H9 (cell line): ENCODE data around the gene PIMREG. TPM values are rescaled to one million over a fixed set of nuclear protein-coding genes. Genes with fewer than 3 reads are reported as not detected.

Experiments used
- DNase-seq: peaks from one replicate; pipeline ENCODE4 v3.0.0-alpha.2; 2017
- H2AFZ ChIP-seq: one replicate; pipeline ENCODE4 v1.6.1; 2013; ENCODE audit warnings: mild to moderate bottlenecking, low read length, control low read depth, moderate library complexity
- H2AK5ac ChIP-seq: 2 replicates; pipeline ENCODE4 v1.6.1; 2013; ENCODE audit warnings: low read length, control low read depth, mixed read lengths; ENCODE audit not compliant: insufficient read length
- H2BK120ac ChIP-seq: one replicate; pipeline ENCODE4 v1.6.1; 2013; ENCODE audit warnings: low read depth, mild to moderate bottlenecking, low read length, control low read depth, inconsistent platforms; ENCODE audit not compliant: poor library complexity, severe bottlenecking
- H2BK12ac ChIP-seq: 2 replicates; pipeline ENCODE4 v1.6.1; 2013; ENCODE audit warnings: low read length, control low read depth, mixed read lengths, low read depth; ENCODE audit not compliant: insufficient read length
- H2BK15ac ChIP-seq: 2 replicates; pipeline ENCODE4 v1.6.1; 2013; ENCODE audit warnings: low read depth, low read length, control low read depth
- H2BK20ac ChIP-seq: one replicate; pipeline ENCODE4 v1.6.1; 2013; ENCODE audit warnings: low read depth, mild to moderate bottlenecking, low read length, control low read depth, inconsistent platforms; ENCODE audit not compliant: poor library complexity, severe bottlenecking
- H2BK5ac ChIP-seq: 2 replicates; pipeline ENCODE4 v1.6.1; 2013; ENCODE audit warnings: low read length, control low read depth, mixed read lengths; ENCODE audit not compliant: insufficient read length
- H3K14ac ChIP-seq: 2 replicates; pipeline ENCODE4 v1.6.1; 2013; ENCODE audit warnings: low read length, control low read depth; ENCODE audit not compliant: insufficient read depth
- H3K18ac ChIP-seq: 2 replicates; pipeline ENCODE4 v1.6.1; 2013; ENCODE audit warnings: low read depth, mild to moderate bottlenecking, mixed read lengths, low read length, control low read depth; ENCODE audit not compliant: insufficient read length
- H3K23ac ChIP-seq: 2 replicates; pipeline ENCODE4 v1.6.1; 2013; ENCODE audit warnings: low read length, control low read depth, mixed read lengths, low read depth; ENCODE audit not compliant: insufficient read length
- H3K23me2 ChIP-seq: 2 replicates; pipeline ENCODE4 v1.6.1; 2013; ENCODE audit warnings: low read depth, mild to moderate bottlenecking, mixed read lengths, low read length, control low read depth; ENCODE audit not compliant: insufficient read length, poor library complexity, severe bottlenecking
- H3K27ac ChIP-seq: 2 replicates; pipeline ENCODE4 v1.5.1; 2013; ENCODE audit warnings: low read length, control low read depth, mixed read lengths, low read depth; ENCODE audit not compliant: insufficient read length
- H3K27me3 ChIP-seq: 2 replicates; pipeline ENCODE4 v1.6.1; 2013; ENCODE audit warnings: low read length, control low read depth, inconsistent platforms; ENCODE audit not compliant: insufficient read depth
- H3K4ac ChIP-seq: 2 replicates; pipeline ENCODE4 v1.6.1; 2013; ENCODE audit warnings: low read depth, mild to moderate bottlenecking, control low read depth, inconsistent platforms, low read length, moderate library complexity
- H3K4me1 ChIP-seq: 2 replicates; pipeline ENCODE4 v1.6.1; 2013; ENCODE audit warnings: low read length, control low read depth, inconsistent platforms; ENCODE audit not compliant: insufficient read depth
- H3K4me2 ChIP-seq: 2 replicates; pipeline ENCODE4 v1.6.1; 2013; ENCODE audit warnings: low read length, control low read depth, mixed read lengths; ENCODE audit not compliant: insufficient read length, insufficient read depth
- H3K56ac ChIP-seq: 2 replicates; pipeline ENCODE4 v1.6.1; 2013; ENCODE audit warnings: low read depth, mild to moderate bottlenecking, mixed read lengths, low read length, control low read depth; ENCODE audit not compliant: insufficient read length
- H3K79me1 ChIP-seq: 2 replicates; pipeline ENCODE4 v1.6.1; 2013; ENCODE audit warnings: low read depth, mild to moderate bottlenecking, moderate library complexity, low read length, control low read depth, inconsistent platforms; ENCODE audit not compliant: insufficient read depth, poor library complexity, severe bottlenecking
- H3K79me2 ChIP-seq: 2 replicates; pipeline ENCODE4 v1.6.1; 2013; ENCODE audit warnings: low read length, control low read depth, inconsistent platforms; ENCODE audit not compliant: insufficient read depth
- H3K9ac ChIP-seq: 2 replicates; pipeline ENCODE4 v1.6.1; 2013; ENCODE audit warnings: low read length, control low read depth, mixed read lengths; ENCODE audit not compliant: insufficient read length; ENCODE audit errors: extremely low read depth
- H3K9me3 ChIP-seq: one replicate; pipeline ENCODE4 v1.6.1; 2013; ENCODE audit warnings: low read depth, low read length, inconsistent platforms; ENCODE audit not compliant: control insufficient read depth
- H3T11ph ChIP-seq: one replicate; pipeline ENCODE4 v1.6.1; 2013; ENCODE audit warnings: mild to moderate bottlenecking, low read length, control low read depth, inconsistent platforms
- H4K20me1 ChIP-seq: one replicate; pipeline ENCODE4 v1.6.1; 2013; ENCODE audit not compliant: control insufficient read depth, insufficient read length, insufficient read depth
- H4K5ac ChIP-seq: 2 replicates; pipeline ENCODE4 v1.6.1; 2013; ENCODE audit warnings: low read depth, mild to moderate bottlenecking, mixed read lengths, low read length, control low read depth; ENCODE audit not compliant: insufficient read length
- H4K8ac ChIP-seq: replicated peaks from 2 replicates; pipeline ENCODE4 v1.6.1; 2013; ENCODE audit warnings: low read length, control low read depth, mixed read lengths, low read depth; ENCODE audit not compliant: insufficient read length
- H4K91ac ChIP-seq: 2 replicates; pipeline ENCODE4 v1.6.1; 2013; ENCODE audit warnings: low read depth, mild to moderate bottlenecking, moderate library complexity, mixed read lengths, low read length, control low read depth; ENCODE audit not compliant: insufficient read length
- H3K27ac Mint-ChIP-seq, 3 experiments: 2 replicates in 2 of 3; 3 replicates in 1 of 3; pipeline ENCODE4 v1.8.0; 2020 to 2021; ENCODE audit warnings: mixed read lengths in 3 of 3, mild to moderate bottlenecking in 1 of 3, moderate library complexity in 1 of 3
- H3K27me3 Mint-ChIP-seq: 2 replicates; pipeline ENCODE4 v1.8.0; 2021; ENCODE audit warnings: low read depth, mild to moderate bottlenecking, moderate library complexity, mixed read lengths
- H3K36me3 Mint-ChIP-seq, 3 experiments: 2 replicates in 2 of 3; 3 replicates in 1 of 3; pipeline ENCODE4 v1.8.0; 2020 to 2021; ENCODE audit warnings: low read depth in 3 of 3, mixed read lengths in 3 of 3; ENCODE audit not compliant: insufficient read depth in 1 of 3
- H3K4me1 Mint-ChIP-seq, 2 experiments: 2 replicates each; pipeline ENCODE4 v1.8.0; 2020; ENCODE audit warnings: mixed read lengths in 2 of 2
- H3K4me3 Mint-ChIP-seq, 2 experiments: 2 replicates in 1 of 2; 3 replicates in 1 of 2; pipeline ENCODE4 v1.8.0; 2020 to 2021; ENCODE audit warnings: mild to moderate bottlenecking in 2 of 2, mixed read lengths in 2 of 2, moderate library complexity in 1 of 2
- H3K9me3 Mint-ChIP-seq, 2 experiments: 2 replicates in 1 of 2; 3 replicates in 1 of 2; pipeline ENCODE4 v1.8.0; 2020; ENCODE audit warnings: mild to moderate bottlenecking in 2 of 2, mixed read lengths in 2 of 2, moderate library complexity in 1 of 2
- WGBS: extraction: QIAGEN DNeasy Blood & Tissue Kit; methylation state at CpG from one replicate; pipeline ENCODE4 v1.1.7; 2013; ENCODE audit warnings: missing lambda C conversion rate, low lambda C conversion rate, mixed read lengths; ENCODE audit not compliant: insufficient read length; ENCODE audit errors: extremely low coverage; 5-methylcytosine and 5-hydroxymethylcytosine counted together
- total RNA-seq: library from RNA; stranded (reverse); gene quantifications from 2 replicates; pipeline ENCODE4 v1.2.1, GENCODE V29; 2021
- TF ChIP-seq, protein P1 (sequence below): fragments of 200-600 bp; sonication (generic); conservative IDR thresholded peaks from 3 replicates; pipeline ENCODE4 v1.8.0; 2021; ENCODE audit warnings: antibody characterized with exemption, mild to moderate bottlenecking

The PIMREG gene
- total RNA-seq, 1 experiment from 2014 or later = 91.6 TPM

DNA sequence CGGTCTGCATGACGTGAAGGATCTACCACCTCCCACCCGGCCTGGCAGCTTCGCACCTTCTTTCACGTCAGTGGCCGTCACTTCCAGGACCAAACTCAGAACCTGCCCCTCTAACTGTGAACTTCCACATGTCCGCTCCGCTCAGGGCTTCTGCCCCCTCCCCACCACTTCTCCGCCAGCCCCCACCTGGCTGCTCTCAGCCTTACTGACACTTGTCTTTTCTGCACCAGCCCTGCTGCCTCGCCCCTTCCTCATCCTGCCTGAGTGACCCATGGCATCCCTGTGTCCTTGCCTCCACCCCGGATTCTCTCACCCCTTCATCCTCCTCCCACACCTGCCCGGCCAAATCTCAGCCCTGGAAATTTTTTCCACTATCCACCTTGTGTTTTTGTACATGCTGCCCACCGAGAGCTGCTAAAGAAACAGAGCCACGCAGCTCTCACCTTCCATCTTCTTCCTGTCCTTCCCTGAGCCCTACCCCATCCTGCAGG, 14.2 kb downstream of the PIMREG start:
- Histone ChIP-seq H4K5ac (no peak overlapping the region), H3K79me1 (no peaks in the 10 kb centered on the region), H3K18ac (no peak overlapping the region), H3K23me2 (peaks cover 5% of the 10 kb centered on the region), H3K4ac (no peak overlapping the region), H3T11ph (no peak overlapping the region), H4K20me1 (no peaks in the 10 kb centered on the region), H3K27me3 (no peaks in the 10 kb centered on the region), H3K79me2 (no peaks in the 10 kb centered on the region), H2BK5ac (no peak overlapping the region), H3K4me1 (peaks cover 15% of the 10 kb centered on the region; the same call in 1 of the 2 replicates), H2AK5ac (no peak overlapping the region), H3K9me3 (no peaks in the 10 kb centered on the region), H3K9ac (no peak overlapping the region), H3K23ac (no peak overlapping the region), H3K27ac (no peak overlapping the region), H2BK12ac (no peak overlapping the region), H4K8ac (no peak overlapping the region), H2AFZ (no peak overlapping the region), H3K14ac (peak overlapping the region; percentile 8; the same call in 1 of the 2 replicates), H4K91ac (no peak overlapping the region), H2BK120ac (no peak overlapping the region), H2BK15ac (no peak overlapping the region), H3K4me2 (no peak overlapping the region), H2BK20ac (no peak overlapping the region), H3K56ac (no peak overlapping the region)
- Mint-ChIP-seq H3K27me3 (peaks cover 3% of the 10 kb centered on the region), H3K36me3 (peaks cover 0 to 1% (median 0%) of the 10 kb centered on the region in 3 experiments; a peak in 1 of 7 replicates), H3K27ac (no peak overlapping the region), H3K4me3 (no peak overlapping the region), H3K4me1 (peaks cover 42 to 46% of the 10 kb centered on the region in 2 experiments), H3K9me3 (no peaks in the 10 kb centered on the region; a peak in 1 of 5 replicates)
- WGBS = no CpG with 5 or more reads among the region's 14 CpGs
- DNase-seq = no peak
- TF ChIP-seq, protein P1, sequence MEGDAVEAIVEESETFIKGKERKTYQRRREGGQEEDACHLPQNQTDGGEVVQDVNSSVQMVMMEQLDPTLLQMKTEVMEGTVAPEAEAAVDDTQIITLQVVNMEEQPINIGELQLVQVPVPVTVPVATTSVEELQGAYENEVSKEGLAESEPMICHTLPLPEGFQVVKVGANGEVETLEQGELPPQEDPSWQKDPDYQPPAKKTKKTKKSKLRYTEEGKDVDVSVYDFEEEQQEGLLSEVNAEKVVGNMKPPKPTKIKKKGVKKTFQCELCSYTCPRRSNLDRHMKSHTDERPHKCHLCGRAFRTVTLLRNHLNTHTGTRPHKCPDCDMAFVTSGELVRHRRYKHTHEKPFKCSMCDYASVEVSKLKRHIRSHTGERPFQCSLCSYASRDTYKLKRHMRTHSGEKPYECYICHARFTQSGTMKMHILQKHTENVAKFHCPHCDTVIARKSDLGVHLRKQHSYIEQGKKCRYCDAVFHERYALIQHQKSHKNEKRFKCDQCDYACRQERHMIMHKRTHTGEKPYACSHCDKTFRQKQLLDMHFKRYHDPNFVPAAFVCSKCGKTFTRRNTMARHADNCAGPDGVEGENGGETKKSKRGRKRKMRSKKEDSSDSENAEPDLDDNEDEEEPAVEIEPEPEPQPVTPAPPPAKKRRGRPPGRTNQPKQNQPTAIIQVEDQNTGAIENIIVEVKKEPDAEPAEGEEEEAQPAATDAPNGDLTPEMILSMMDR = no peak
